GM23338 (cell line): ENCODE results near the gene TMEM165. TPM values are rescaled to one million over a fixed set of nuclear protein-coding genes. Genes with fewer than 3 reads are reported as not detected.
A peak's percentile ranks its signal among the peaks of the same experiment; 100 is the strongest.

Source experiments
- ATAC-seq: fragments of 200-7000 bp; cut with Tn5 transposase; 3 replicates; pipeline ENCODE4 v1.9.1; 2020
- DNase-seq: peaks from one replicate; pipeline ENCODE4 v3.0.0-alpha.2; 2015; ENCODE audit warnings: low spot score
- H2AFZ ChIP-seq: fragments of 200-600 bp; sonication (generic); 2 replicates; pipeline ENCODE4 v1.8.0; 2016; ENCODE audit warnings: antibody characterized with exemption, mild to moderate bottlenecking, moderate library complexity
- H3F3A ChIP-seq: fragments of 200-600 bp; sonication (generic); replicated peaks from 2 replicates; pipeline ENCODE4 v1.8.0; 2017; ENCODE audit warnings: antibody characterized with exemption, mixed run types, low read depth
- H3K27ac ChIP-seq: fragments of 200-600 bp; sonication (generic); 2 replicates; pipeline ENCODE4 v1.6.1; 2016; ENCODE audit warnings: low read depth
- H3K27me3 ChIP-seq: fragments of 200-600 bp; sonication (generic); 2 replicates; pipeline ENCODE4 v1.8.0; 2016; ENCODE audit warnings: mild to moderate bottlenecking, mixed run types, moderate library complexity; ENCODE audit not compliant: insufficient read depth
- H3K36me3 ChIP-seq: fragments of 200-600 bp; sonication (generic); 2 replicates; pipeline ENCODE4 v1.8.0; 2016; ENCODE audit warnings: mild to moderate bottlenecking; ENCODE audit not compliant: insufficient read depth
- H3K4me1 ChIP-seq: fragments of 200-600 bp; sonication (generic); 2 replicates; pipeline ENCODE4 v1.8.0; 2016; ENCODE audit warnings: mild to moderate bottlenecking, moderate library complexity; ENCODE audit not compliant: insufficient read depth
- H3K4me2 ChIP-seq: fragments of 200-600 bp; sonication (generic); 2 replicates; pipeline ENCODE4 v1.7.1; 2017; ENCODE audit warnings: mixed run types
- H3K4me3 ChIP-seq: fragments of 200-600 bp; sonication (generic); 2 replicates; pipeline ENCODE4 v1.6.1; 2016; ENCODE audit warnings: mixed run types
- H3K79me2 ChIP-seq: fragments of 200-600 bp; sonication (generic); replicated peaks from 2 replicates; pipeline ENCODE4 v1.8.0; 2017; ENCODE audit warnings: mild to moderate bottlenecking; ENCODE audit not compliant: insufficient read depth
- H3K9me2 ChIP-seq: fragments of 200-600 bp; sonication (generic); 2 replicates; pipeline ENCODE4 v1.8.0; 2017; ENCODE audit not compliant: insufficient read depth
- H4K20me1 ChIP-seq: fragments of 200-600 bp; sonication (generic); replicated peaks from 2 replicates; pipeline ENCODE4 v1.8.0; 2017; ENCODE audit warnings: mild to moderate bottlenecking; ENCODE audit not compliant: insufficient read depth
- H3K27ac Mint-ChIP-seq: 2 replicates; pipeline ENCODE4 v1.8.0; 2020; ENCODE audit warnings: inconsistent platforms, mild to moderate bottlenecking, moderate library complexity, mixed read lengths
- H3K27me3 Mint-ChIP-seq: 3 replicates; pipeline ENCODE4 v1.8.0; 2022; ENCODE audit warnings: low read depth, mild to moderate bottlenecking, moderate library complexity, mixed read lengths, inconsistent platforms; ENCODE audit not compliant: insufficient read depth, poor library complexity
- H3K36me3 Mint-ChIP-seq: 3 replicates; pipeline ENCODE4 v1.8.0; 2021; ENCODE audit warnings: low read depth, mild to moderate bottlenecking, inconsistent platforms, moderate library complexity, mixed read lengths
- H3K4me1 Mint-ChIP-seq: 3 replicates; pipeline ENCODE4 v1.8.0; 2020; ENCODE audit warnings: mild to moderate bottlenecking, inconsistent platforms, mixed read lengths
- H3K4me3 Mint-ChIP-seq: 3 replicates; pipeline ENCODE4 v1.8.0; 2021; ENCODE audit warnings: moderate library complexity, mild to moderate bottlenecking, inconsistent platforms, mixed read lengths
- H3K9me3 Mint-ChIP-seq: 3 replicates; pipeline ENCODE4 v1.8.0; 2020; ENCODE audit warnings: moderate library complexity, mild to moderate bottlenecking, inconsistent platforms, mixed read lengths
- CREB1 ChIP-seq: fragments of 250-450 bp; sonication (Bioruptor Pico); IDR thresholded peaks from 2 replicates; pipeline ENCODE4 v1.5.0; 2020; ENCODE audit warnings: low read depth, mild to moderate bottlenecking, moderate library complexity
- EZH2phosphoT487 ChIP-seq: fragments of 200-600 bp; sonication (generic); IDR thresholded peaks from one replicate; pipeline ENCODE4 v1.8.1; 2018; ENCODE audit warnings: antibody characterized with exemption; ENCODE audit not compliant: unreplicated experiment
- NANOG ChIP-seq: IDR thresholded peaks from 2 replicates; pipeline ENCODE4 v1.6.1; 2016; ENCODE audit warnings: antibody characterized with exemption, borderline replicate concordance
- POLR2AphosphoS5 ChIP-seq: IDR thresholded peaks from 2 replicates; pipeline ENCODE4 v1.6.1; 2016; ENCODE audit warnings: antibody characterized with exemption, low read depth
- STAT1 ChIP-seq: IDR thresholded peaks from one replicate; pipeline ENCODE4 v1.6.1; 2016; ENCODE audit warnings: antibody characterized with exemption; ENCODE audit not compliant: unreplicated experiment
- ZNF114 ChIP-seq: fragments of 250-450 bp; sonication (Bioruptor Pico); IDR thresholded peaks from 2 replicates; pipeline ENCODE4 v1.5.0; 2020; ENCODE audit warnings: mild to moderate bottlenecking, moderate library complexity
- ZNF331 ChIP-seq: fragments of 250-450 bp; sonication (Bioruptor Pico); IDR thresholded peaks from 2 replicates; pipeline ENCODE4 v1.5.0; 2020; ENCODE audit warnings: low read depth, mild to moderate bottlenecking, moderate library complexity
- polyA plus RNA-seq: library from polyadenylated mRNA; unstranded; fragments of >200 nt; fragmentation: Nextera tagmentation; extraction: Ambion mirVana; gene quantifications from 2 replicates; pipeline ENCODE4 v1.2.1, GENCODE V29; 2016
- total RNA-seq: library from RNA; depleted of rRNA; stranded (reverse); fragments of >200 nt; shearing (Covaris generic); gene quantifications from 2 replicates; pipeline ENCODE4 v1.2.3, GENCODE V29; 2014
- TF ChIP-seq, protein P1 (sequence below), 2 experiments: fragments of 200-600 bp in 1 of 2; sonication (generic) in 1 of 2; conservative IDR thresholded peaks; 2 replicates each; pipeline versions ENCODE4 v1.5.1 to v1.6.1; 2016 to 2017; ENCODE audit warnings: antibody characterized with exemption in 2 of 2, low read depth in 2 of 2, mild to moderate bottlenecking in 2 of 2, moderate library complexity in 1 of 2
- TF ChIP-seq, protein P2 (sequence below): fragments of 250-450 bp; sonication (Bioruptor Pico); IDR thresholded peaks from 2 replicates; pipeline ENCODE4 v1.5.0; 2020; ENCODE audit warnings: mild to moderate bottlenecking, moderate library complexity

TMEM165 gene
- total and polyA plus RNA-seq, 2 experiments from 2014 or later, result 125 to 171 TPM

DNA sequence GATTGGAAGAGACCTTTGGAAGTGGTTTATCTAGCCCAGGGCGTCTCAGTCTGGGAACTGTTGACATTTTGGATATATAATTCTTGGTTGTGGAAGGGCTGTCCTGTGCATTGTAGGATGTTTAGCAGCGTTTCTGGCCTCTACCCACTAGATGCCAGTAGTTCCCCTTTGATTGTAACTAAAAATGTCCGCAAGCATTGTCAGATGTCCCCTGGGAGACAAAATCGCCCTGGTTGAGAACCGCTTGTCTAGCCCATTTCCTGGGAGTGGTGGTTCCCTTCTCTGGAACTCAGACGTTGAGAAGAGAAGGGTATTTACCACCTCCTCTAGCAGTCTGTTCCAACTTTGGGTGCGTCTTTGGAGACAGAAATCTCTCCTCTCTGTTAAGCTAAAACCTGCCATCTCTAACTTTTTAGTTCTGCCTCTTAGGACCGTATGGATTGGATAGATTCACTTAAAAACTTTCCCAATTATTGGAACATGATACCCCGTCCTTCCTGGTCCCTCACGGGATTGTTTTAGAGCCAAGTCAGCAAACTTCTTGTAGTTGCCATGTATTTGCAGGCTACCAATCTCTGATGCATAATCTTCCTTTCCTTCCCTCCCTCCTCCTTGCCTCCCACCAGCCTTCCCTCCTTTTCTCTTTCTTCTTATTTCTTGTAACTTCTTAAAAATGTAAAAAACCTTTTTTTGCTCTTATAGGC lies 13.9 kb downstream of the TMEM165 start:
- no peaks in the 10 kb centered on the region for H3F3A ChIP-seq
- DNase-seq (peak; percentile 55), ATAC-seq (peak; percentile 77)
- H3K4me2 ChIP-seq, result no peak overlapping the region
- Mint-ChIP-seq H3K27ac (peak overlapping the region; percentile 45; the same call in 1 of the 2 replicates), H3K27me3 (no peaks in the 10 kb centered on the region), H3K36me3 (peaks cover 33% of the 10 kb centered on the region), H3K4me1 (peaks cover 19% of the 10 kb centered on the region; the same call in 2 of the 3 replicates), H3K9me3 (no peaks in the 10 kb centered on the region), H3K4me3 (no peak overlapping the region)
- peaks cover 10% of the 10 kb centered on the region for H3K36me3 ChIP-seq
- TF ChIP-seq ZNF114 (CRISPR knock-in tag) (no peak), NANOG (no peak), CREB1 (CRISPR knock-in tag) (no peak), EZH2phosphoT487 (no peak), ZNF331 (CRISPR knock-in tag) (no peak), STAT1 (no peak)
- TF ChIP-seq, protein P1, sequence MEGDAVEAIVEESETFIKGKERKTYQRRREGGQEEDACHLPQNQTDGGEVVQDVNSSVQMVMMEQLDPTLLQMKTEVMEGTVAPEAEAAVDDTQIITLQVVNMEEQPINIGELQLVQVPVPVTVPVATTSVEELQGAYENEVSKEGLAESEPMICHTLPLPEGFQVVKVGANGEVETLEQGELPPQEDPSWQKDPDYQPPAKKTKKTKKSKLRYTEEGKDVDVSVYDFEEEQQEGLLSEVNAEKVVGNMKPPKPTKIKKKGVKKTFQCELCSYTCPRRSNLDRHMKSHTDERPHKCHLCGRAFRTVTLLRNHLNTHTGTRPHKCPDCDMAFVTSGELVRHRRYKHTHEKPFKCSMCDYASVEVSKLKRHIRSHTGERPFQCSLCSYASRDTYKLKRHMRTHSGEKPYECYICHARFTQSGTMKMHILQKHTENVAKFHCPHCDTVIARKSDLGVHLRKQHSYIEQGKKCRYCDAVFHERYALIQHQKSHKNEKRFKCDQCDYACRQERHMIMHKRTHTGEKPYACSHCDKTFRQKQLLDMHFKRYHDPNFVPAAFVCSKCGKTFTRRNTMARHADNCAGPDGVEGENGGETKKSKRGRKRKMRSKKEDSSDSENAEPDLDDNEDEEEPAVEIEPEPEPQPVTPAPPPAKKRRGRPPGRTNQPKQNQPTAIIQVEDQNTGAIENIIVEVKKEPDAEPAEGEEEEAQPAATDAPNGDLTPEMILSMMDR (conservative IDR thresholded peaks at IDR 0.05; ENCODE audit: low read depth in 2 of 2), result peak; percentile 39 to 52
- no peak overlapping the region for H2AFZ ChIP-seq
- no peaks in the 10 kb centered on the region for H3K9me2 ChIP-seq
- H4K20me1 ChIP-seq, result peaks cover 62% of the 10 kb centered on the region
- peaks cover 99% of the 10 kb centered on the region for H3K79me2 ChIP-seq
- no peak overlapping the region for H3K4me3 ChIP-seq
- peaks cover 17% of the 10 kb centered on the region; the same call in 1 of the 2 replicates for H3K4me1 ChIP-seq
- H3K27ac ChIP-seq, result peak overlapping the region; percentile 87
- H3K27me3 ChIP-seq, result no peaks in the 10 kb centered on the region

DNA sequence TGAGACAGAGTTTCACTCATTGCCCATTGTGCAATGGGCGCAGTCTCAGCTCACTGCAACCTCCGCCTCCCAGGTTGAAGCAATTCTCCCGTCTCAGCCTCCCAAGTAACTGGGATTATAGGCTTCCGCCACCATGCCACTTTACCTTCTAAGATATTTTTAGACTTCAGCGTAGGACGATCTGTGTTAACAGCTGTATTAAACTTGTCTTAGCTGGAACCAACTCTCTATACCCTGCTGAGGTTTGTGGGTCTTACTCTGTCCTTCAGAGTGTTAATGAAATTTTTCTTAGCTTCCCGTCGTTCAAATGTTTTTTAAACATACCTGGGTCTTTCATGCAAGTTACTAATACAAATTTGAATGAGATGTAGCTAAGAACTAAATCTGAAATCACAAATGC lies 14.7 kb downstream of the TMEM165 start:
- H3K9me3 Mint-ChIP-seq, result no peaks in the 10 kb centered on the region
- H3K4me1 ChIP-seq, result peaks cover 17% of the 10 kb centered on the region; the same call in 1 of the 2 replicates
- H3K4me3 ChIP-seq, result no peak overlapping the region
- no peak overlapping the region for H3K4me2 ChIP-seq
- DNase-seq (no peak), ATAC-seq (no peak)
- H3K79me2 ChIP-seq, result peaks cover 99% of the 10 kb centered on the region
- no peak overlapping the region for H3K27ac Mint-ChIP-seq
- H2AFZ ChIP-seq, result no peak overlapping the region
- peaks cover 10% of the 10 kb centered on the region for H3K36me3 ChIP-seq
- no peaks in the 10 kb centered on the region for H3F3A ChIP-seq
- no peaks in the 10 kb centered on the region for H3K27me3 ChIP-seq
- peaks cover 35% of the 10 kb centered on the region for H3K36me3 Mint-ChIP-seq
- no peaks in the 10 kb centered on the region for H3K27me3 Mint-ChIP-seq
- no peak overlapping the region for H3K27ac ChIP-seq
- no peaks in the 10 kb centered on the region for H3K9me2 ChIP-seq
- no peak overlapping the region for H3K4me3 Mint-ChIP-seq
- H3K4me1 Mint-ChIP-seq, result peaks cover 19% of the 10 kb centered on the region; the same call in 2 of the 3 replicates
- H4K20me1 ChIP-seq, result peaks cover 63% of the 10 kb centered on the region
- TF ChIP-seq CREB1 (CRISPR knock-in tag), result no peak
- TF ChIP-seq, protein P2, sequence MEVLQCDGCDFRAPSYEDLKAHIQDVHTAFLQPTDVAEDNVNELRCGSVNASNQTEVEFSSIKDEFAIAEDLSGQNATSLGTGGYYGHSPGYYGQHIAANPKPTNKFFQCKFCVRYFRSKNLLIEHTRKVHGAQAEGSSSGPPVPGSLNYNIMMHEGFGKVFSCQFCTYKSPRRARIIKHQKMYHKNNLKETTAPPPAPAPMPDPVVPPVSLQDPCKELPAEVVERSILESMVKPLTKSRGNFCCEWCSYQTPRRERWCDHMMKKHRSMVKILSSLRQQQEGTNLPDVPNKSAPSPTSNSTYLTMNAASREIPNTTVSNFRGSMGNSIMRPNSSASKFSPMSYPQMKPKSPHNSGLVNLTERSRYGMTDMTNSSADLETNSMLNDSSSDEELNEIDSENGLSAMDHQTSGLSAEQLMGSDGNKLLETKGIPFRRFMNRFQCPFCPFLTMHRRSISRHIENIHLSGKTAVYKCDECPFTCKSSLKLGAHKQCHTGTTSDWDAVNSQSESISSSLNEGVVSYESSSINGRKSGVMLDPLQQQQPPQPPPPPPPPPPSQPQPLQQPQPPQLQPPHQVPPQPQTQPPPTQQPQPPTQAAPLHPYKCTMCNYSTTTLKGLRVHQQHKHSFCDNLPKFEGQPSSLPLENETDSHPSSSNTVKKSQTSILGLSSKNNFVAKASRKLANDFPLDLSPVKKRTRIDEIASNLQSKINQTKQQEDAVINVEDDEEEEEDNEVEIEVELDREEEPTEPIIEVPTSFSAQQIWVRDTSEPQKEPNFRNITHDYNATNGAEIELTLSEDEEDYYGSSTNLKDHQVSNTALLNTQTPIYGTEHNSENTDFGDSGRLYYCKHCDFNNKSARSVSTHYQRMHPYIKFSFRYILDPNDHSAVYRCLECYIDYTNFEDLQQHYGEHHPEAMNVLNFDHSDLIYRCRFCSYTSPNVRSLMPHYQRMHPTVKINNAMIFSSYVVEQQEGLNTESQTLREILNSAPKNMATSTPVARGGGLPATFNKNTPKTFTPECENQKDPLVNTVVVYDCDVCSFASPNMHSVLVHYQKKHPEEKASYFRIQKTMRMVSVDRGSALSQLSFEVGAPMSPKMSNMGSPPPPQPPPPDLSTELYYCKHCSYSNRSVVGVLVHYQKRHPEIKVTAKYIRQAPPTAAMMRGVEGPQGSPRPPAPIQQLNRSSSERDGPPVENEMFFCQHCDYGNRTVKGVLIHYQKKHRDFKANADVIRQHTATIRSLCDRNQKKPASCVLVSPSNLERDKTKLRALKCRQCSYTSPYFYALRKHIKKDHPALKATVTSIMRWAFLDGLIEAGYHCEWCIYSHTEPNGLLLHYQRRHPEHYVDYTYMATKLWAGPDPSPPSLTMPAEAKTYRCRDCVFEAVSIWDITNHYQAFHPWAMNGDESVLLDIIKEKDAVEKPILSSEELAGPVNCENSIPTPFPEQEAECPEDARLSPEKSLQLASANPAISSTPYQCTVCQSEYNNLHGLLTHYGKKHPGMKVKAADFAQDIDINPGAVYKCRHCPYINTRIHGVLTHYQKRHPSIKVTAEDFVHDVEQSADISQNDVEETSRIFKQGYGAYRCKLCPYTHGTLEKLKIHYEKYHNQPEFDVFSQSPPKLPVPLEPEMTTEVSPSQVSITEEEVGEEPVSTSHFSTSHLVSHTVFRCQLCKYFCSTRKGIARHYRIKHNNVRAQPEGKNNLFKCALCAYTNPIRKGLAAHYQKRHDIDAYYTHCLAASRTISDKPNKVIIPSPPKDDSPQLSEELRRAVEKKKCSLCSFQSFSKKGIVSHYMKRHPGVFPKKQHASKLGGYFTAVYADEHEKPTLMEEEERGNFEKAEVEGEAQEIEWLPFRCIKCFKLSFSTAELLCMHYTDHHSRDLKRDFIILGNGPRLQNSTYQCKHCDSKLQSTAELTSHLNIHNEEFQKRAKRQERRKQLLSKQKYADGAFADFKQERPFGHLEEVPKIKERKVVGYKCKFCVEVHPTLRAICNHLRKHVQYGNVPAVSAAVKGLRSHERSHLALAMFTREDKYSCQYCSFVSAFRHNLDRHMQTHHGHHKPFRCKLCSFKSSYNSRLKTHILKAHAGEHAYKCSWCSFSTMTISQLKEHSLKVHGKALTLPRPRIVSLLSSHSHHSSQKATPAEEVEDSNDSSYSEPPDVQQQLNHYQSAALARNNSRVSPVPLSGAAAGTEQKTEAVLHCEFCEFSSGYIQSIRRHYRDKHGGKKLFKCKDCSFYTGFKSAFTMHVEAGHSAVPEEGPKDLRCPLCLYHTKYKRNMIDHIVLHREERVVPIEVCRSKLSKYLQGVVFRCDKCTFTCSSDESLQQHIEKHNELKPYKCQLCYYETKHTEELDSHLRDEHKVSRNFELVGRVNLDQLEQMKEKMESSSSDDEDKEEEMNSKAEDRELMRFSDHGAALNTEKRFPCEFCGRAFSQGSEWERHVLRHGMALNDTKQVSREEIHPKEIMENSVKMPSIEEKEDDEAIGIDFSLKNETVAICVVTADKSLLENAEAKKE (CRISPR knock-in tag), result no peak
- TF ChIP-seq POLR2AphosphoS5, result no peak
- no peak for TF ChIP-seq ZNF331 (CRISPR knock-in tag)
- no peak for TF ChIP-seq ZNF114 (CRISPR knock-in tag)
